ENCODE measurements around the gene EGLN1. TPM values are rescaled to one million over a fixed set of nuclear protein-coding genes. Genes with fewer than 3 reads are reported as not detected.

EGLN1 gene
- total RNA-seq, 3 donors from 2014 or later (not counting 1 experiment from before 2014, with no cell fraction given) = 14.2 to 27.5 (median 24.5) TPM

GRCh38 chr1:231332761-231333160, 89.3 kb downstream of the EGLN1 start:
- intact Hi-C loops (cut with micrococcal nuclease) = no loop called here
- no CpG with 5 or more reads among the region's 1 CpG for WGBS (ENCODE audit: insufficient coverage)
- H3K27me3 ChIP-seq (ENCODE audit: control insufficient read depth, insufficient read depth, low read length) = no peaks in the 10 kb centered on the region
- H3K27ac ChIP-seq (ENCODE audit: low read length) = no peak overlapping the region
- Mint-ChIP-seq H3K9me3 (no peaks in the 10 kb centered on the region), H3K4me1 (peaks cover 45 to 61% of the 10 kb centered on the region in 2 donors), H3K4me3 (no peak overlapping the region), H3K36me3 (no peaks in the 10 kb centered on the region), H3K27ac (peak overlapping the region in 1 of 2 donors; percentile 16), H3K27me3 (ENCODE audit: low read depth in 2 of 2) (no peaks in the 10 kb centered on the region)
- no peak for ATAC-seq
- no peak overlapping the region for H3K4me3 ChIP-seq (ENCODE audit: low read length)
- TF ChIP-seq, protein P1, sequence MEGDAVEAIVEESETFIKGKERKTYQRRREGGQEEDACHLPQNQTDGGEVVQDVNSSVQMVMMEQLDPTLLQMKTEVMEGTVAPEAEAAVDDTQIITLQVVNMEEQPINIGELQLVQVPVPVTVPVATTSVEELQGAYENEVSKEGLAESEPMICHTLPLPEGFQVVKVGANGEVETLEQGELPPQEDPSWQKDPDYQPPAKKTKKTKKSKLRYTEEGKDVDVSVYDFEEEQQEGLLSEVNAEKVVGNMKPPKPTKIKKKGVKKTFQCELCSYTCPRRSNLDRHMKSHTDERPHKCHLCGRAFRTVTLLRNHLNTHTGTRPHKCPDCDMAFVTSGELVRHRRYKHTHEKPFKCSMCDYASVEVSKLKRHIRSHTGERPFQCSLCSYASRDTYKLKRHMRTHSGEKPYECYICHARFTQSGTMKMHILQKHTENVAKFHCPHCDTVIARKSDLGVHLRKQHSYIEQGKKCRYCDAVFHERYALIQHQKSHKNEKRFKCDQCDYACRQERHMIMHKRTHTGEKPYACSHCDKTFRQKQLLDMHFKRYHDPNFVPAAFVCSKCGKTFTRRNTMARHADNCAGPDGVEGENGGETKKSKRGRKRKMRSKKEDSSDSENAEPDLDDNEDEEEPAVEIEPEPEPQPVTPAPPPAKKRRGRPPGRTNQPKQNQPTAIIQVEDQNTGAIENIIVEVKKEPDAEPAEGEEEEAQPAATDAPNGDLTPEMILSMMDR (IDR thresholded peaks at IDR 0.05) = no peak
- H3K4me1 ChIP-seq (ENCODE audit: control insufficient read depth, insufficient read depth, low read length) = peaks cover 25% of the 10 kb centered on the region
- no peaks in the 10 kb centered on the region for H3K9me3 ChIP-seq (ENCODE audit: control insufficient read depth, insufficient read depth, low read length)
- DNase-seq = no peak
- H3K36me3 ChIP-seq (ENCODE audit: control insufficient read depth, insufficient read depth, low read length) = peaks cover 12% of the 10 kb centered on the region

- Mint-ChIP-seq H3K27ac (no peak overlapping the region), H3K4me3 (no peak overlapping the region), H3K9me3 (no peaks in the 10 kb centered on the region), H3K4me1 (peaks cover 19 to 33% of the 10 kb centered on the region in 2 donors), H3K27me3 (ENCODE audit: low read depth in 2 of 2) (no peaks in the 10 kb centered on the region), H3K36me3 (no peaks in the 10 kb centered on the region)
- TF ChIP-seq, protein P1 (IDR thresholded peaks at IDR 0.05) = no peak
- H3K9me3 ChIP-seq (ENCODE audit: control insufficient read depth, insufficient read depth, low read length) = no peaks in the 10 kb centered on the region
- intact Hi-C loops (cut with micrococcal nuclease) = no loop called here
- no peaks in the 10 kb centered on the region for H3K27me3 ChIP-seq (ENCODE audit: control insufficient read depth, insufficient read depth, low read length)
- peaks cover 3% of the 10 kb centered on the region for H3K4me1 ChIP-seq (ENCODE audit: control insufficient read depth, insufficient read depth, low read length)
- ATAC-seq = no peak
- H3K27ac ChIP-seq (ENCODE audit: low read length) = no peak overlapping the region
- 97% methylated on average over 6 of the region's 7 CpGs for WGBS (ENCODE audit: insufficient coverage)
- DNase-seq = no peak
- peaks cover 12% of the 10 kb centered on the region for H3K36me3 ChIP-seq (ENCODE audit: control insufficient read depth, insufficient read depth, low read length)
- H3K4me3 ChIP-seq (ENCODE audit: low read length) = no peak overlapping the region
These were observed 92.6 kb downstream of the EGLN1 start for GRCh38 chr1:231329483-231329882.

GRCh38 chr1:231327617-231328016, 94.5 kb downstream of the EGLN1 start:
- no peaks in the 10 kb centered on the region for H3K27me3 Mint-ChIP-seq (ENCODE audit: low read depth in 2 of 2)
- H3K4me1 Mint-ChIP-seq = peaks cover 16 to 19% of the 10 kb centered on the region in 2 donors
- H3K9me3 Mint-ChIP-seq = no peaks in the 10 kb centered on the region
- Histone ChIP-seq H3K4me3 (ENCODE audit: low read length) (no peak overlapping the region), H3K9me3 (ENCODE audit: control insufficient read depth, insufficient read depth, low read length) (no peaks in the 10 kb centered on the region), H3K36me3 (ENCODE audit: control insufficient read depth, insufficient read depth, low read length) (peaks cover 4% of the 10 kb centered on the region), H3K27ac (ENCODE audit: low read length) (no peak overlapping the region), H3K27me3 (ENCODE audit: control insufficient read depth, insufficient read depth, low read length) (no peaks in the 10 kb centered on the region), H3K4me1 (ENCODE audit: control insufficient read depth, insufficient read depth, low read length) (no peaks in the 10 kb centered on the region)
- intact Hi-C loops (cut with micrococcal nuclease) = no loop called here
- H3K27ac Mint-ChIP-seq = no peak overlapping the region
- H3K36me3 Mint-ChIP-seq = no peaks in the 10 kb centered on the region
- TF ChIP-seq, protein P1 (IDR thresholded peaks at IDR 0.05) = no peak
- no peak overlapping the region for H3K4me3 Mint-ChIP-seq
- DNase-seq (no peak), ATAC-seq (no peak)
- 97% methylated on average over 4 of the region's 5 CpGs for WGBS (ENCODE audit: insufficient coverage)

- H3K36me3 Mint-ChIP-seq = no peaks in the 10 kb centered on the region
- Histone ChIP-seq H3K4me1 (ENCODE audit: control insufficient read depth, insufficient read depth, low read length) (no peaks in the 10 kb centered on the region), H3K36me3 (ENCODE audit: control insufficient read depth, insufficient read depth, low read length) (no peaks in the 10 kb centered on the region), H3K27me3 (ENCODE audit: control insufficient read depth, insufficient read depth, low read length) (no peaks in the 10 kb centered on the region), H3K27ac (ENCODE audit: low read length) (no peak overlapping the region), H3K9me3 (ENCODE audit: control insufficient read depth, insufficient read depth, low read length) (no peaks in the 10 kb centered on the region), H3K4me3 (ENCODE audit: low read length) (no peak overlapping the region)
- DNase-seq = no peak
- peaks cover 9 to 11% of the 10 kb centered on the region in 2 donors for H3K4me1 Mint-ChIP-seq
- 80% methylated on average over 1 of the region's 1 CpG for WGBS (ENCODE audit: insufficient coverage)
- no peaks in the 10 kb centered on the region for H3K9me3 Mint-ChIP-seq
- no peak overlapping the region for H3K4me3 Mint-ChIP-seq
- H3K27ac Mint-ChIP-seq = no peak overlapping the region
- TF ChIP-seq, protein P1 (IDR thresholded peaks at IDR 0.05) = no peak
- intact Hi-C loops (cut with micrococcal nuclease) = no loop called here
- no peaks in the 10 kb centered on the region for H3K27me3 Mint-ChIP-seq (ENCODE audit: low read depth in 2 of 2)
- no peak for ATAC-seq
These were observed 95.8 kb downstream of the EGLN1 start for GRCh38 chr1:231326248-231326647.
